Head of caudate nucleus (tissue), 42 donors: ENCODE measurements around the gene DCUN1D1.

Experiments used
- DNase-seq, 42 donors: peaks; one replicate each; pipeline versions ENCODE4 v3.0.0 to v3.0.0-alpha.2; 2020 to 2021; ENCODE audit warnings: mixed read lengths in 7 of 42
- intact Hi-C: fragments of 100-400 bp; cut with DNase I; formaldehyde crosslinking; loops from one replicate; pipeline ENCODE4 v1.15.0; 2022

The DCUN1D1 gene

DNA sequence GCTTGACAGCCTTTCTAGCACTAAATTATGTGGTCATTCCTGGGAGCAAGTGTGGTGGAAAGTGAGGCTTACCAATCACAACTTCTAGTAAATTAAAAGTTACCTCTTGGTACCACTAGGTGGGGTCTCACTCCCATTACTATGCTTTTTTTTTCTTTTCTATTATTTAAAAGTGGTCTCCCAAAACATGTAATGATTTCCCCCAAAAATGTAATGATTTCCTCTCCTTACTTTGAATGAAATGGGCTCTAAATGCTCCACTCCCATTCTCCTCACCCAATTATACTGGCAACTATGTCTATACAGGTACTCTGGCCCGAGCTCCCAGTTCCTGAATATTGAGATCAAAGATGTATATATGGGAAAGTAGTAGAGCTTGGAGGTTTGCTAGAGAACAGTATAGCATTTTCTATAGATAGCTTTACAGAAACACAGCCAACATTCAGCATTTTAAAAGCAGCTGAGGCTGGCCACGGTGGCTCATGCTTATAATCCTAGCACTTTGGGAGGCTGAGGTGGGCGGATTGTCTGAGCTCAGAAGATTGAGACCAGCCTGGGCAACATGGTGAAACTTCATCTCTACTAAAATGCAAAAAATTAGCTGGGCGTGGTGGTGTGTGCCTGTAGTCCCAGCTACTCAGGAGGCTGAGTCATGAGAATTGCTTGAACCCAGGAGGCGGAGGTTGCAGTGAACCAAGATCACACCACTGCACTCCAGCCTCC lies 70.9 kb downstream of the DCUN1D1 start:
- DNase-seq, result no peak
- intact Hi-C loops, result no loop called here

DNA sequence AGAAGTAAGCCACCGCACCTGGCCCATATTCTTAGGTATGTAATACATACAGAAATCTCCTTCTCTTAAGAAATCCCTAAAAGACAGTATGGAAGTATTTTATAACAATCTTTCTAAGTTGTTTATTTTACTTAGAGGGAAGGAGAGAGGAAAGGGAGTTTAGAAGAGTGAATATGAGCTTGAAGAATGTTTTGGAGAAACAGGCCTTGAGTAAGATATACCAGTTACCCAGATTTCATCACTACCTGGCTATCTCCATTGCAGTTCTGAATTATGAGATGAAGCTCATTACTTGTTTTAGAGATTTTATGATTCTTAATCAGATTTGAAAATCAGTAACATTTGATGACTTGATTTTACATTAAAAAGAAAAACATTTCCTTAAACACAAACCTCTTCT lies 71.9 kb downstream of the DCUN1D1 start:
- intact Hi-C loops, result no loop called here
- DNase-seq, result no peak

DNA sequence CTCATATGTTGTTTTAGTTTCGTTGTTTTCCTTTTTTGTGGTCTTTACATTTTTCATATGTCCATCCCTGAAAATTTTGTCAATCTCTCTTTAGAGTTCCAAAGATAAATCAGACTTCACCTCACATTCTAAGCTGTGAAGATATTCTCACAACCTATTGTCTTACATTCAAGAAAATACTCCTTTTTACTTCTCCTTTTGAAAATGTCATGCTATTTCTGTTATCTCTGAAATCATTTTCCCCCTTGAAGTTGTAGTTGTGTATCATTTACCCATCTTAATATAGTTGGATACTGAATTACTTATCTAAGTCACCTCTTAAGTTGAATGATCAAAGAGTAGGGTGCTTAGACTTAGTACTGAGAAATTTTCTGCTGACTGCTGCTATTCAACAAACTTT lies 74.3 kb downstream of the DCUN1D1 start:
- DNase-seq, result no peak
- intact Hi-C loops, result no loop called here

DNA sequence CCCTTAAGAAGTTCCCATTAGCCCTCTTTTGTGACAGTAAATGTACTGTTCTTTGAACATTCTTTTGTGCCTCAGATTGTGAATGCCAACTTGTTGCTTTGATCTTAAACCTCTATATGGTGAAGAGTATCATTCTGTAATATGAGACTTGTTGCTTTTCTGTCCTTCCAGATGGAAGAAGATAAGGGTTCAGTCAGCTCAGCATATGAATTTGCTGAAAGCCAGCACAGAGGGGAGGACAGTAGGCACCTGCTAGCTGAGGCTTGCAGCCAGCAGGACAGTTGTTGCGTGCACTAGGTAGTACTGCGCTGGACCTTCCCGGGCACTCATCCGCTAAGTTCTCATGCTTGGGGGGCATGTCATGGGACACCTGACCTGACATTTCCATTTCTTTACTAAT lies 74.7 kb downstream of the DCUN1D1 start:
- DNase-seq, result no peak
- intact Hi-C loops, result no loop called here

DNA sequence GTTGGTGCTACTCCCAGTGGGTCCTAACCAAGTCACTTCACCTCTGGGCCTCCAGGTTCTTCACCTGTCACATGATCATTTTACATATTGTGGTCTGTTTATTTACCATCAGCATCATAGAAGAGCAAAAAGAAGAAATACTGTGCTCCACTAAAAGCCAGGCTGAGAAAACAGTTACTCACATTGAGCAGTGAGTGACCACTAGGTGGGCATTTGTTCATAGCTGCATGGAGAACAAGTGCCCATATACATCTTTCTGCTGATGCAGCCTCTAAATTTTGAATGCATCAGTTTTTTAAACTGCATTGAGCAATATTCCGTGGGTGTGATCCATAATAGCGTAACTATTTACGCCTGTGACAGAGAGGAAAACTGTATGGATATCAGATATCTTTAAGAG lies 76.2 kb downstream of the DCUN1D1 start:
- intact Hi-C loops, result no loop called here
- no peak for DNase-seq

DNA sequence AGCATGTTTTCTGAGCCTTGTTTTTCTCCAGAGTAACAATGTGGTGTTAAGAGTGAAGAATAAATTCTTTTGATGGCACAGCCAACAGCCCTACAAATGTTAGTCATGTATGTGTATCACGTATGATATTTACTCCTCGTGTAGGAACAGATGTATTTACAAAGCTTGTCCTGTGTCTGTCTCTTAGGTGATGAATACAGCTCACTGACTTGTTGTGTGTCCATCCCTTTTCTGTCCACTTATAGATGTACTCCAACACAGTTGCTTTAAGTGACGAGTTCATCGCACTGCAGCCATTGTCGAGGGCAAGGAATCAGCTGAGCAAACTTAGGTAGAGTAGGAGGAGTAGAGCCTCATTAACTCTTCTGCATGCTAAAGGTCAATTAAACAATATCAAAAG lies 78.1 kb downstream of the DCUN1D1 start:
- intact Hi-C loops, result no loop called here

DNA sequence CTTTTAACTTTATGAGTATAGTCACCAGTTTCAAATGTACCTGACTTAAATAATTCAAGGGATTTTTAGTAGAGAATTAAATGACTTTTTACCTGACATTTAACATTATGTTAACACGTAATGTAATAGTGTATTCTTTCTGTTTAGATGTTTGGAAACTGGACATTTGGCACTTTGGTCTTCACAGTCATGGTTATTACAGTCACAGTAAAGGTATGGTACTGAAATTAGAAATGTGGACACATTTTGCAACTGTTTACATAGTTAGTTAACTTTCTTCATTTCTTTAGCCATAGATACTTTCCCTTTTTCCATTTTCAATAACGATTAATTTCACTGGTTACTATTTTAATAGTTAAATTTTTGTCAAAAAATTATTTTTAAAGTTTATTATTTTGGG lies 83.8 kb downstream of the DCUN1D1 start:
- no peak for DNase-seq
- intact Hi-C loops, result no loop called here

More for the DNA sequence above, 78.1 kb downstream of the DCUN1D1 start:
- no peak for DNase-seq

DNA sequence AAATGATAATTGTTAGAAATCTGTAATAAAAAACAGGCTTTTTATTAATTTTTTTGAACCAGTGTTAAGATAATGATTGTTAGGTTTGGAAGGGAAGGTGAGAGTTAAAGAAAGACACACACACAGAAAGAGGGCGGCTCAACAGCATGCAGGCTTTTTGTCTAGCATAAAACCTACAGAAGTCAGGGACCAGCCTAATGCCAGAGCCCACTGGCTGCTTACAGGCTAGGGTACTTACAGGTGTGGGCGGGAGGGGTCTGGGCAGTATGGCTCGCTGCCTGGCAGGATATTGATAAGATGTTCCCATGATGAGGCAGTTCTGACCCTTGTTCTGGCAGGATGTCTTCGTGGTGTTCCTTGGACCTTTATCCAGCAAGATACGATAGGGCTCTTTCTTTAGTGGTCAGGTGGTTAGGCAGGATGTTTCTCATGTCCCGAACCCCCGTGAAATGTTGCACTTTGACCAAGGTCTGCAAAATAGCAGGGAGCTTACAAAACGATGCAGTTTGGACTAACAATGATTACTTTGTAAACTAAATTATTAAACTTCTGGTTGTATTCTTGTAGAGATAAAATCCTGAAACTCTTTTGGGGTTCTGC lies 84.7 kb downstream of the DCUN1D1 start:
- no peak for DNase-seq
- intact Hi-C loops, result no loop called here

DNA sequence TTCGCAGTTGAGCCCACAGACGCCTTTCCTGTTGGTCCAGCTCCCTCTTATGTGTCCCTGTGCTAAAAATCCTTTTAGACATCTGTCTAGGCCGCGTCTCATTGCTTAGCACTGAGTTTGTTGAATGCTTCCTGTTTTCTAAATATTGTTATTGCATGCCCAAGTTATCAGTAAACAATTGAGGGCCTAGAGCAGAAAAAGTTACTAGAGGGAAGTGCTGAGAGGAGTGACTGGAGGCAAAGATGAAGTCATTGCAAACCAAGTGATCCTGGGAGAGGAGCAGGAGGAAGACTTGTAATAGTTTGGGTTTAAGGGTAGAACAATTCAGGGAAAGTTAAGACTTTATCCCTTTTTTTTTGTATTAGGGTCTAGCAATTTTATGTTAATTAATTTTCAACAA lies 88.1 kb downstream of the DCUN1D1 start:
- intact Hi-C loops, result no loop called here

DNA sequence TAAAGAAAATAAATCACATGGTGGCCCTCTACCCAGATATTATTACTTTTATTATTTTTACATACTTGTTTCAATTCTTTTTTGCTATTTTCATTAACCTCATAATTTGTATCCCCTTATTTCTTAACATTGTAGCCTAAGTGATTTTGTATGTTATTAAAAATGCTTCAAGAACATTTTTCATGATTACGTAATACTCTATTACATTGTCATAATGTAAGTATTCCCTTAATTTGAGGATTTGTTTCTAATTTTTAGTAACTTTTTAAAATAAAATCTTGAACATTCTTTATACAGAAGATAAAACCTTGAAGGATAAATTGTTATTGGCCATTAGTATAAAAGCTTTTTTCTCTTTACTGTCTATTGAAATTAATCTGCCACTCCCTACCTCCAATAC lies 89.0 kb downstream of the DCUN1D1 start:
- intact Hi-C loops, result no loop called here
- no peak for DNase-seq

More for the DNA sequence above, 88.1 kb downstream of the DCUN1D1 start:
- no peak for DNase-seq

DNA sequence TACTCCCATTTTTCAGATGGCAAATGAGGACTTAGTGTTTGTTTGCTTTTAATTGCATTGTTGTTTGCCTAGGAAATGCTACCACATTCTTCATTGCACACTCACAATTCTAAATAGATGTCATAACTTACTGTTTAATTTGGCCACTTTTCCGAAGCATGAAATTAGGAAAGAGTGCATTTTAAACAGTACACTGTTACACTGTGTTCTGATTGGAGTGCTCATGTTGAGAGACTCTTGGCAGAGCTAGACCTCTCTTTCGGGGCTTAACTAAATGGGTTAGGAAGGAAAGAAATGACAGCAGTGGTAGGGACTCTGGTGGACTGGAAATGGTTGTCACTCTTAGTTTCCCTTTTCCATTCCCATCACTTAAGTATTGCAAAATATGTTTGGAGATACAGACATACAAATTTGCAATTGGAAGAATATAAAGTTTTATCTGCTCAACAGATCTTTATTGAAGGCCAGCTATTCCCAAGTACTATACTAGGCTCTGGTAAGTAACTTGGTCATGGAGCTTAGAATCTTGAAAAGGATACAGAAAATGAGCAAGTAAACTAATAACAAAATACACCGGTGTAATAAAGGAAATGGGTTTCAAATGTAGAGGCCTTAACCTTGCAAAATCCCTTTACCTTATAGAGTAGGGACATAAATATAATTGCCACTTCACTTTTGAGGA lies 90.2 kb downstream of the DCUN1D1 start:
- no peak for DNase-seq
- intact Hi-C loops, result no loop called here
